Thoracic aorta (tissue), 2 donors: ENCODE measurements around the gene VAV2. TPM values are rescaled to one million over a fixed set of nuclear protein-coding genes. Genes with fewer than 3 reads are reported as not detected.
"Not testable (repeated sequence)": the region's sequence is repeated elsewhere in the genome, so short reads cannot be mapped to it uniquely, and the experiment has no call there.

ENCODE experiments used
- ATAC-seq: fragments of 150-250 bp; one replicate; pipeline ENCODE4 v1.8.0; 2017; ENCODE audit warnings: low read depth; ENCODE audit not compliant: insufficient number of reproducible peaks, low FRiP score
- DNase-seq: peaks from one replicate; pipeline ENCODE4 v3.0.0-alpha.2; 2020; ENCODE audit warnings: low spot score
- H3K27ac ChIP-seq, 2 donors: fragments of 200-600 bp; sonication (generic); 1 replicate in 1 of 2; 2 replicates in 1 of 2; pipeline ENCODE4 v1.5.1; 2016; ENCODE audit warnings: mild to moderate bottlenecking in 2 of 2, moderate library complexity in 2 of 2
- H3K27me3 ChIP-seq: fragments of 200-600 bp; sonication (generic); replicated peaks from 2 replicates; pipeline ENCODE4 v1.6.0; 2016; ENCODE audit warnings: mild to moderate bottlenecking; ENCODE audit not compliant: insufficient read depth
- H3K36me3 ChIP-seq: fragments of 200-600 bp; sonication (generic); one replicate; pipeline ENCODE4 v1.5.1; 2016
- H3K4me1 ChIP-seq, 2 donors: fragments of 200-600 bp; sonication (generic); 1 replicate in 1 of 2; 2 replicates in 1 of 2; pipeline versions ENCODE4 v1.5.1 to v1.6.0; 2016; ENCODE audit warnings: low read depth in 2 of 2, mild to moderate bottlenecking in 1 of 2; ENCODE audit not compliant: control insufficient read depth in 1 of 2
- H3K4me3 ChIP-seq: fragments of 200-600 bp; sonication (generic); 2 replicates; pipeline ENCODE4 v1.5.1; 2016; ENCODE audit warnings: mild to moderate bottlenecking
- H3K9me3 ChIP-seq: fragments of 200-600 bp; sonication (generic); 2 replicates; pipeline ENCODE4 v1.5.1; 2016
- total RNA-seq, 2 donors: library from RNA; depleted of rRNA; stranded (reverse); fragments of >200 nt; gene quantifications; one replicate each; pipeline versions ENCODE4 v1.1.0 to v1.2.3, GENCODE V29; 2016
- TF ChIP-seq, protein P1 (sequence below): fragments of 200-600 bp; sonication (generic); IDR thresholded peaks from one replicate; pipeline ENCODE4 v1.5.1; 2019; ENCODE audit warnings: antibody characterized with exemption

Gene VAV2
- total RNA-seq, 2 donors from 2014 or later = 10.1 to 11.5 TPM

DNA sequence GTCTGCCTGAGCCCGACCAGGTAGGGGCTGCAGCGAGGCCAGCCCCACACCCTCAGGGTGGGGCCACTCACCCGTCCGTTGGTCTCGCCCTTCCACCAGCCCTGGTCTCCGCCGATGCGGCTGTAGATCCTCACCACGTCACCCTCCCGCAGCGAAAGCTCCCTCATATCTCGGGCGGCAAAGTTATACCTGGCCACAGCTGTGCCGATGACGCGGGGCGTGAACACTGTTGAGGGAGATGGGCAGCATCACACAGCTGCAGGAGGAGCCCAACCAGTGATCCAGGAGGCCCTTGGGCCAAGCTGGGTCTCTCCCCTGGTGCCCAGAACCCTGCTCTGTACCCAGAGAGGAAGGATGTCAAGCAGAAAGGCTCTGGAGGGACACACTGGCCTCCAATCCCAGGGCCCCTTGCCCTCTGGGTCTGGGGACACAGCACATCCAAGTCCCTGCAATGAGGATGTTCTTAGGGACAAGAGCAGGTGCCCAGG lies 223.7 kb downstream of the VAV2 start:
- H3K36me3 ChIP-seq = peaks cover 14% of the 10 kb centered on the region
- H3K27ac ChIP-seq = no peak overlapping the region
- no peak for DNase-seq
- H3K4me1 ChIP-seq = no peaks in the 10 kb centered on the region
- peaks cover 8% of the 10 kb centered on the region for H3K9me3 ChIP-seq
- no peak overlapping the region for H3K4me3 ChIP-seq
- no peak for ATAC-seq
- TF ChIP-seq, protein P1, sequence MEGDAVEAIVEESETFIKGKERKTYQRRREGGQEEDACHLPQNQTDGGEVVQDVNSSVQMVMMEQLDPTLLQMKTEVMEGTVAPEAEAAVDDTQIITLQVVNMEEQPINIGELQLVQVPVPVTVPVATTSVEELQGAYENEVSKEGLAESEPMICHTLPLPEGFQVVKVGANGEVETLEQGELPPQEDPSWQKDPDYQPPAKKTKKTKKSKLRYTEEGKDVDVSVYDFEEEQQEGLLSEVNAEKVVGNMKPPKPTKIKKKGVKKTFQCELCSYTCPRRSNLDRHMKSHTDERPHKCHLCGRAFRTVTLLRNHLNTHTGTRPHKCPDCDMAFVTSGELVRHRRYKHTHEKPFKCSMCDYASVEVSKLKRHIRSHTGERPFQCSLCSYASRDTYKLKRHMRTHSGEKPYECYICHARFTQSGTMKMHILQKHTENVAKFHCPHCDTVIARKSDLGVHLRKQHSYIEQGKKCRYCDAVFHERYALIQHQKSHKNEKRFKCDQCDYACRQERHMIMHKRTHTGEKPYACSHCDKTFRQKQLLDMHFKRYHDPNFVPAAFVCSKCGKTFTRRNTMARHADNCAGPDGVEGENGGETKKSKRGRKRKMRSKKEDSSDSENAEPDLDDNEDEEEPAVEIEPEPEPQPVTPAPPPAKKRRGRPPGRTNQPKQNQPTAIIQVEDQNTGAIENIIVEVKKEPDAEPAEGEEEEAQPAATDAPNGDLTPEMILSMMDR = no peak
- no peaks in the 10 kb centered on the region for H3K27me3 ChIP-seq

DNA sequence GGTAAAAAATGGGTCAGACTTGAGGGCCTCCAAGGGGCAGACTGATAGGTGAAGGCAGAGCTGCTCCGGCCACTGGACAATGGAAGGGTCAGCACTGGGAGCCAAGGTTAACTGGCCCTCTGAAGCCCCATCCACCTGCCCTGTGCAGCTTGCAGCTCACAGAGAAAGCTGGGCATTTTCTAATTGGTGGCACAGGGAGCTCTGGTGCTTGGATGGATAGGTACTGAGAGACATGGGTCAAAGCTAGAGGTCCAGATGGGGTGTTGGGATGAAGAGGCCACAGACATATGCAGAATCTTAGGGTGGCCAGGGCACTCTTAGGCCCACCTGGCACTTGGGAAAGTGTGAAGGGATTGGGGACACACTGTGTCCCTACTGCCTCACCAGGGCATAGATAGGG lies 224.5 kb downstream of the VAV2 start:
- no peak overlapping the region for H3K27ac ChIP-seq
- H3K4me1 ChIP-seq = no peaks in the 10 kb centered on the region
- H3K27me3 ChIP-seq = no peaks in the 10 kb centered on the region
- TF ChIP-seq, protein P1 = no peak
- no peak for DNase-seq
- ATAC-seq = no peak
- H3K4me3 ChIP-seq = no peak overlapping the region
- peaks cover 14% of the 10 kb centered on the region for H3K36me3 ChIP-seq
- peaks cover 8% of the 10 kb centered on the region for H3K9me3 ChIP-seq

DNA sequence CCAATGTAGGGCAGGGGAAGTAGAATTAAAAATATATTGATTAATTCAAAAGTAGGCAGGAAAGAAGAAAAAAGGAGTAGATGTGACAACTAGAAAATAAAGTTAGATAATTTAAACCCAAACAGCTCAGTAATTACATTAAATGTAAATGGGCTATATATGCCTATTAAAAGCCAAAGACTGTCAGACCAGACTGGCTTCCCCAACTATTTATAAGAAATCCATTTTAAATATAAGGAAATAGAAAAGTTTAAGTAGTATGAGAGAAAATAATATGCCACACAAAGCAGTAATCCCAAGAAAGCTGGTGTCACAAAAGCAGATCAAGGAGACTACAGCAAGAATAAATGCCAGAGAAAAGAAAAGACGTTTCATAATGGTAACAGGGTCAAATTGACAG lies 225.1 kb downstream of the VAV2 start:
- Histone ChIP-seq H3K27ac (no peak overlapping the region), H3K9me3 (peaks cover 8% of the 10 kb centered on the region), H3K27me3 (no peaks in the 10 kb centered on the region), H3K4me1 (no peaks in the 10 kb centered on the region), H3K4me3 (no peak overlapping the region), H3K36me3 (peaks cover 14% of the 10 kb centered on the region)
- DNase-seq = no peak
- TF ChIP-seq, protein P1 = no peak
- no peak for ATAC-seq

DNA sequence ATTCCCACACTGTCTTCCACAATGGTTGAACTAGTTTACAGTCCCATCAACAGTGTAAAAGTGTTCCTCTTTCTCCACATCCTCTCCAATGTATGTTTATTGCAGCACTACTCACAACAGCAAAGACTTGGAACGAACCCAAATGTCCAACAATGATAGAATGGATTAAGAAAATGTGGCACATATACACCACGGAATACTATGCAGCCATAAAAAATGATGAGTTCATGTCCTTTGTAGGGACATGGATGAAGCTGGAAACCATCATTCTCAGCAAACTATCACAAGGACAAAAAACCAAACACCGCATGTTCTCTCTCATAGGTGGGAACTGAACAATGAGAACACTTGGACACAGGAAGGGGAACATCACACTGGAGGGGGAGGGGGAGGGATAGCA lies 225.9 kb downstream of the VAV2 start:
- peaks cover 14% of the 10 kb centered on the region for H3K36me3 ChIP-seq
- not testable (repeated sequence) for H3K4me1 ChIP-seq, H3K9me3 ChIP-seq, H3K27me3 ChIP-seq, H3K4me3 ChIP-seq, H3K27ac ChIP-seq, DNase-seq, ATAC-seq

DNA sequence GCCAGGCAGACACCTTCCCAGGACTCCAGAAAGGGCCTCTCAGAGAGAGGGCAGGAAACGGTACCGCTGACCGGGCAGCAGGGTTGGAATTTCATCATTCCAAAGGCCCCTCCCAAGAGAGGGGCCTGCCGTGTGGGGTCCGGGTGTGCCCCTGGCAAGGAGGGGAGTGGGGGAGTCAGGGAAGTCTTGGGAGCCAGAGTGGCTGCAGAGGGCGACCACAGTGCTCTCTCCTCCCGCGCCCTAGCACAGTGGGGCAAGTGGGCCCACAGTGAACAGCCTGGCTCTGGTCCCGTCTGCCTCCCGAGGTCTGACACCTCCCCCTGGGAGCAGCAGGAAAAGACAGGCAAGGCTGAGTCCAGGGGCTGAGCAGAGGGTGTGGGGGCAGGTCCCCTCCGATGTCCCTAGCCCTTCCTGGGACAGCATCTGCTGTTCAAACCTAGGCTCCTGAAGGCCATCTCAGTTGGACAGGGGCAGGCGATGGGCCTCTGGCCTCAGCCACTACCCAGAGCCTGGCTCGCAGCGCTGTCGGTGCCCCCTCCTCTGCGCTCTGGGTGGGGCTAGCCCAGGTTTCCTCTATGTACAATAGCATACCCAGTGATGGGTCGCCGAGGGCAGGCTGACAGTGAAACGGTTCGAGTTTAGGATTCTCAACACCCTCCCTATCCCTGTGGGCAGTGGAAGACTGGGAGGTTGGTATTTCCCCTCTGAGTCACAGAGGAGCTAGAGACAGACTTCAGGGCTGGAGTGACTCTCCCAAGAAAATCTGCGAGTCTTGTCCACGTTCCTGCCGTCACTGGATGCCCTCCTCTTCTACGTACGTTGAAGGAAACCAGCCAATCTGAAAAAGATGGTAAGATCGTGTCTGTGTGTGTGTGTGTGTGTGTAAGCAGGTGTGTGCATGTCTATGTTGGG lies 228.6 kb downstream of the VAV2 start:
- DNase-seq (no peak), ATAC-seq (no peak)
- H3K27ac ChIP-seq = no peak overlapping the region
- no peaks in the 10 kb centered on the region for H3K4me1 ChIP-seq
- H3K9me3 ChIP-seq = peaks cover 8% of the 10 kb centered on the region
- TF ChIP-seq, protein P1 = no peak
- H3K4me3 ChIP-seq = no peak overlapping the region
- H3K36me3 ChIP-seq = peaks cover 9% of the 10 kb centered on the region
- no peaks in the 10 kb centered on the region for H3K27me3 ChIP-seq
